ENCODE results near the gene DMRTB1.

GRCh38 chr1:53490351-53490750 is 31.2 kb downstream of the DMRTB1 start:
- no peak for TF ChIP-seq POLR2AphosphoS5 (IDR thresholded peaks at IDR 0.05; ENCODE audit: low read depth, low read length)
- TF ChIP-seq POLR2A (IDR thresholded peaks at IDR 0.05; ENCODE audit: low read depth, low read length): no peak
- TF ChIP-seq PAX5 (IDR thresholded peaks at IDR 0.05; ENCODE audit: insufficient read depth, low read length, severe bottlenecking): no peak
- TF ChIP-seq TAF1 (IDR thresholded peaks at IDR 0.05; ENCODE audit: low read depth, low read length): no peak
- TF ChIP-seq POU2F2 (IDR thresholded peaks at IDR 0.05; ENCODE audit: low read depth, low read length): no peak
- no peak for TF ChIP-seq SPI1 (IDR thresholded peaks at IDR 0.05; ENCODE audit: low read depth, low read length)
